HEK293 (cell line): ENCODE measurements around the gene PIGO.
A peak's percentile ranks its signal among the peaks of the same experiment; 100 is the strongest.

Experiments used
- CTCF ChIA-PET: fragments of 350-600 bp; formaldehyde crosslinking; extraction: SDS; loops from one replicate; lab custom pipeline; 2021; ENCODE audit warnings: antibody characterized with exemption; lab: Yijun Ruan, JAX
- POLR2A ChIA-PET: fragments of 300-600 bp; formaldehyde crosslinking; extraction: SDS; loops from one replicate; lab custom pipeline; 2020; ENCODE audit warnings: antibody characterized with exemption, inconsistent platforms; lab: Yijun Ruan, JAX
- H3K27ac ChIP-seq: fragments of 200-500 bp; sonication (Bioruptor generic); 2 replicates; pipeline ENCODE4 v1.5.1; 2014; ENCODE audit warnings: low read depth, low read length, control low read depth, inconsistent platforms; ENCODE audit errors: extremely low read depth
- H3K36me3 ChIP-seq, 2 experiments: fragments of 200-500 bp in 1 of 2; sonication (Bioruptor generic) in 1 of 2; 1 replicate in 1 of 2; 2 replicates in 1 of 2; pipeline ENCODE4 v1.5.1; 2014 to 2017; ENCODE audit warnings: inconsistent platforms in 2 of 2, low read length in 2 of 2; ENCODE audit not compliant: control insufficient read depth in 2 of 2, insufficient read depth in 1 of 2
- H3K4me1 ChIP-seq: fragments of 200-500 bp; sonication (Bioruptor generic); 2 replicates; pipeline ENCODE4 v1.5.1; 2014; ENCODE audit warnings: mild to moderate bottlenecking, low read length, inconsistent platforms; ENCODE audit not compliant: control insufficient read depth, insufficient read depth
- H3K4me3 ChIP-seq: 2 replicates; pipeline ENCODE4 v1.5.1; 2011; ENCODE audit warnings: low read depth, mild to moderate bottlenecking, control low read depth, low read length, moderate library complexity
- H3K9me3 ChIP-seq: fragments of 200-500 bp; sonication (Bioruptor generic); 2 replicates; pipeline ENCODE4 v1.5.1; 2014; ENCODE audit warnings: low read depth, low read length, inconsistent platforms; ENCODE audit not compliant: control insufficient read depth, insufficient read depth
- GLI4 ChIP-seq: fragments of 450-650 bp; formaldehyde crosslinking; IDR thresholded peaks from 2 replicates; pipeline ENCODE4 v1.5.1; 2016; ENCODE audit warnings: missing biosample characterization, missing genetic modification characterization
- HOXA7 ChIP-seq: sonication (generic); formaldehyde crosslinking; IDR thresholded peaks from 2 replicates; pipeline ENCODE4 v1.8.1; 2022; ENCODE audit warnings: missing genetic modification reagents, borderline replicate concordance
- KLF1 ChIP-seq: fragments of 450-650 bp; formaldehyde crosslinking; IDR thresholded peaks from 2 replicates; pipeline ENCODE4 v1.5.1; 2016; ENCODE audit warnings: missing biosample characterization, missing genetic modification characterization
- KLF10 ChIP-seq: fragments of 450-650 bp; IDR thresholded peaks from 2 replicates; pipeline ENCODE4 v1.5.1; 2018; ENCODE audit warnings: missing biosample characterization, mild to moderate bottlenecking, missing genetic modification characterization
- KLF9 ChIP-seq: fragments of 450-650 bp; formaldehyde crosslinking; IDR thresholded peaks from 2 replicates; pipeline ENCODE4 v1.5.1; 2016; ENCODE audit warnings: missing biosample characterization, missing genetic modification characterization, low read depth
- MEIS1 ChIP-seq: sonication (generic); formaldehyde crosslinking; IDR thresholded peaks from 2 replicates; pipeline ENCODE4 v1.8.1; 2022; ENCODE audit warnings: missing genetic modification reagents, mild to moderate bottlenecking, borderline replicate concordance
- SP3 ChIP-seq: fragments of 450-650 bp; formaldehyde crosslinking; IDR thresholded peaks from 2 replicates; pipeline ENCODE4 v1.5.1; 2016; ENCODE audit warnings: missing biosample characterization, missing genetic modification characterization
- ZBTB26 ChIP-seq: fragments of 450-650 bp; formaldehyde crosslinking; optimal IDR thresholded peaks from 2 replicates; pipeline ENCODE3; 2016; ENCODE audit warnings: missing biosample characterization, mild to moderate bottlenecking, missing genetic modification characterization
- ZBTB48 ChIP-seq: fragments of 450-650 bp; formaldehyde crosslinking; IDR thresholded peaks from 2 replicates; pipeline ENCODE4 v1.5.1; 2016; ENCODE audit warnings: missing biosample characterization, missing genetic modification characterization
- ZFHX2 ChIP-seq: fragments of 450-650 bp; formaldehyde crosslinking; conservative IDR thresholded peaks from 2 replicates; pipeline ENCODE4 v1.5.1; 2016; ENCODE audit warnings: missing biosample characterization, missing genetic modification characterization
- ZFP3 ChIP-seq: fragments of 450-650 bp; formaldehyde crosslinking; IDR thresholded peaks from 2 replicates; pipeline ENCODE4 v1.5.1; 2016; ENCODE audit warnings: low read depth, missing biosample characterization, missing genetic modification characterization
- ZNF10 ChIP-seq: fragments of 450-650 bp; formaldehyde crosslinking; IDR thresholded peaks from 2 replicates; pipeline ENCODE4 v1.5.1; 2017; ENCODE audit warnings: missing biosample characterization, missing genetic modification characterization
- ZNF114 ChIP-seq: fragments of 450-650 bp; formaldehyde crosslinking; IDR thresholded peaks from 2 replicates; pipeline ENCODE4 v1.5.0; 2017; ENCODE audit warnings: missing biosample characterization, missing genetic modification characterization
- ZNF132 ChIP-seq: fragments of 450-650 bp; formaldehyde crosslinking; IDR thresholded peaks from 2 replicates; pipeline ENCODE4 v1.5.1; 2017; ENCODE audit warnings: missing biosample characterization, missing genetic modification characterization, borderline replicate concordance
- ZNF140 ChIP-seq: fragments of 450-650 bp; formaldehyde crosslinking; IDR thresholded peaks from 2 replicates; pipeline ENCODE4 v1.5.1; 2016; ENCODE audit warnings: missing biosample characterization, missing genetic modification characterization
- ZNF146 ChIP-seq: fragments of 450-650 bp; formaldehyde crosslinking; IDR thresholded peaks from 2 replicates; pipeline ENCODE4 v1.5.1; 2016; ENCODE audit warnings: missing biosample characterization, missing genetic modification characterization
- ZNF155 ChIP-seq: fragments of 450-650 bp; formaldehyde crosslinking; IDR thresholded peaks from 2 replicates; pipeline ENCODE4 v1.5.1; 2016; ENCODE audit warnings: missing biosample characterization, missing genetic modification characterization
- ZNF174 ChIP-seq: fragments of 450-650 bp; formaldehyde crosslinking; IDR thresholded peaks from 2 replicates; pipeline ENCODE4 v1.5.0; 2017; ENCODE audit warnings: missing biosample characterization, mild to moderate bottlenecking, missing genetic modification characterization
- ZNF19 ChIP-seq: fragments of 450-650 bp; formaldehyde crosslinking; IDR thresholded peaks from 2 replicates; pipeline ENCODE4; 2016; ENCODE audit warnings: missing biosample characterization, missing genetic modification characterization, low read depth
- ZNF214 ChIP-seq: fragments of 450-650 bp; formaldehyde crosslinking; IDR thresholded peaks from 2 replicates; pipeline ENCODE4 v1.5.1; 2017; ENCODE audit warnings: missing biosample characterization, mild to moderate bottlenecking, missing genetic modification characterization, borderline replicate concordance
- ZNF223 ChIP-seq: fragments of 450-650 bp; formaldehyde crosslinking; IDR thresholded peaks from 2 replicates; pipeline ENCODE4 v1.5.1; 2016; ENCODE audit warnings: missing biosample characterization, missing genetic modification characterization
- ZNF239 ChIP-seq: fragments of 450-650 bp; formaldehyde crosslinking; IDR thresholded peaks from 2 replicates; pipeline ENCODE4 v1.5.1; 2016; ENCODE audit warnings: missing biosample characterization, missing genetic modification characterization
- ZNF311 ChIP-seq: fragments of 450-650 bp; formaldehyde crosslinking; IDR thresholded peaks from 2 replicates; pipeline ENCODE4 v1.5.1; 2017; ENCODE audit warnings: missing biosample characterization, missing genetic modification characterization, borderline replicate concordance
- ZNF335 ChIP-seq: fragments of 450-650 bp; formaldehyde crosslinking; conservative IDR thresholded peaks from 2 replicates; pipeline ENCODE4 v1.5.1; 2016; ENCODE audit warnings: missing biosample characterization, missing genetic modification characterization
- ZNF366 ChIP-seq: fragments of 450-650 bp; formaldehyde crosslinking; conservative IDR thresholded peaks from 2 replicates; pipeline ENCODE4 v1.5.1; 2016; ENCODE audit warnings: missing biosample characterization, missing genetic modification characterization
- ZNF426 ChIP-seq: fragments of 450-650 bp; formaldehyde crosslinking; IDR thresholded peaks from 2 replicates; pipeline ENCODE4 v1.5.1; 2017; ENCODE audit warnings: missing biosample characterization, missing genetic modification characterization, mild to moderate bottlenecking, inconsistent platforms, moderate library complexity
- ZNF473 ChIP-seq: fragments of 450-650 bp; formaldehyde crosslinking; IDR thresholded peaks from 2 replicates; pipeline ENCODE4 v1.5.1; 2017; ENCODE audit warnings: missing biosample characterization, missing genetic modification characterization
- ZNF624 ChIP-seq: fragments of 450-650 bp; formaldehyde crosslinking; IDR thresholded peaks from 2 replicates; pipeline ENCODE4 v1.5.1; 2017; ENCODE audit warnings: missing biosample characterization, missing genetic modification characterization
- ZNF677 ChIP-seq: fragments of 450-650 bp; IDR thresholded peaks from 2 replicates; pipeline ENCODE4 v1.5.0; 2018; ENCODE audit warnings: missing biosample characterization, mild to moderate bottlenecking, missing genetic modification characterization, moderate library complexity

The PIGO gene

GRCh38 chr9:35078066-35078465 is 18.3 kb downstream of the PIGO start:
- TF ChIP-seq HOXA7 (no peak), ZNF19 (tag by site-specific recombination) (no peak), KLF9 (tag by site-specific recombination) (no peak), ZNF174 (no peak), ZNF366 (tag by site-specific recombination) (no peak), GLI4 (tag by site-specific recombination) (no peak), ZFHX2 (tag by site-specific recombination) (no peak), ZNF155 (tag by site-specific recombination) (no peak), MEIS1 (no peak), ZNF114 (tag by site-specific recombination) (no peak)
- Histone ChIP-seq H3K4me1 (peaks cover 1% of the 10 kb centered on the region; the same call in 1 of the 2 replicates), H3K36me3 (peaks cover 0 to 52% of the 10 kb centered on the region in 2 experiments; a peak in 1 of 3 replicates), H3K9me3 (no peaks in the 10 kb centered on the region), H3K4me3 (peak overlapping the region; percentile 77), H3K27ac (no peak overlapping the region)
- ChIA-PET POLR2A (interaction anchor here (1.0 to 4.0 kb wide), 2 partner anchors 16 to 654 kb away, joined by 3 to 73 read pairs; partner anchors contain the start of genes CREB3, PIGO and TLN1), CTCF (interaction anchor here (0.6 to 5.0 kb wide), 5 partner anchors 18 to 751 kb away, joined by 3 to 40 read pairs (median 4); partner anchors contain the start of genes FAM221B, PIGO and TMEM8B)

DNA sequence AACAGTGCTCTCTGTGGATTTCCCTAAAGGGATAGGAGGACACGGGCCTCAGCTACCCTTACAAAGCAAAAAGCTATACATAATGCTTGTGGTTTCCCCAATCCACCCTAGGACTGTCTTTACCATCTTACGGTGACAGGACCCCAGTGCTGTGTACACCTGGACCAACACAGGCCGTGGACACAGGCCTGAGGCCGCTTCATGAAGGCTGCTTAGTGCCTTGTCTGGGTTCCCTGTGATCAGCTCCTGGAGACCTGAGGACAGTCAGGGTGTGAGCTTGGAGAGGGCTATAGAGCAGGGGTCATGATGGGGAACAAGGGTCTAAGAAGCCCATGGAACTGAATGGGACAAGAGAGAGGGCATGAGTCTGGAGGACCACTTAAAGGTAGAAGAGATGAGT is 19.5 kb downstream of the PIGO start:
- no peaks in the 10 kb centered on the region for H3K9me3 ChIP-seq
- no peak overlapping the region for H3K4me3 ChIP-seq
- H3K4me1 ChIP-seq: peaks cover 3% of the 10 kb centered on the region; the same call in 1 of the 2 replicates
- H3K27ac ChIP-seq: no peak overlapping the region
- H3K36me3 ChIP-seq: peaks cover 0 to 52% of the 10 kb centered on the region in 2 experiments; a peak in 1 of 3 replicates
- TF ChIP-seq ZNF426 (tag by site-specific recombination): no peak
- no peak for TF ChIP-seq ZNF311
- no peak for TF ChIP-seq SP3 (tag by site-specific recombination)
- no peak for TF ChIP-seq MEIS1
- no peak for TF ChIP-seq KLF1 (tag by site-specific recombination)
- TF ChIP-seq ZNF146 (tag by site-specific recombination): no peak
- no peak for TF ChIP-seq ZFP3 (tag by site-specific recombination)
- TF ChIP-seq ZNF140 (tag by site-specific recombination): no peak
- TF ChIP-seq KLF9 (tag by site-specific recombination): no peak
- TF ChIP-seq ZNF132: no peak
- no peak for TF ChIP-seq ZNF677 (tag by site-specific recombination)
- TF ChIP-seq ZNF473 (tag by site-specific recombination): no peak
- ChIA-PET CTCF (interaction anchor here (0.6 to 5.0 kb wide), 5 partner anchors 19 to 177 kb away, joined by 3 to 40 read pairs (median 3); partner anchors contain the start of gene PIGO), POLR2A (interaction anchor here (0.6 to 1.2 kb wide), 3 partner anchors 16 to 636 kb away, joined by 3 to 4 read pairs (median 3); no protein-coding TSS in a partner anchor)

DNA sequence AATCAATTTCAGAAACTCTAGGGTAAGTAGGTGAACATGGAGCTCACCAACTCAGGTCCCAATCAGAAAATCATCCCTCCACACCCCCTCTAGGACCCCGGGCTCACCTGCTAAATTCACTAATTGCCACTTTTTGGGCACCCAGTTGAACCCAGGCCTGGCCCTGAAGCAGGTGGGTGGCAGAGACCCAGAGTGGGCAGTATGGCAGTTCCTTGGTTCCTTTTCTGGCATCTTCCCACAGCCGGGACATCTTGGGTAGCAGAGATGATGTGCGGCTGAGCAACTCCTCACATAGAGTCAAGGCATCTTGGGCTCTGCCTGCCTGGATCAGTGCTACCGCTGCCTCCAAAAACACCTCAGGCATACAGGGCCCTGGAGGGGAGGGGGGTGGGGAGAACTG is 21.0 kb downstream of the PIGO start:
- no peak overlapping the region for H3K4me3 ChIP-seq
- peaks cover 0 to 63% of the 10 kb centered on the region in 2 experiments; a peak in 1 of 3 replicates for H3K36me3 ChIP-seq
- ChIA-PET POLR2A (interaction anchor here (0.5 kb wide), 1 partner anchor 24 kb away, joined by 3 read pairs; no protein-coding TSS in a partner anchor), CTCF (interaction anchor here (2.9 kb wide), 1 partner anchor 176 kb away, joined by 8 read pairs; no protein-coding TSS in a partner anchor)
- no peaks in the 10 kb centered on the region for H3K9me3 ChIP-seq
- H3K27ac ChIP-seq: no peak overlapping the region
- peaks cover 3% of the 10 kb centered on the region; the same call in 1 of the 2 replicates for H3K4me1 ChIP-seq
- TF ChIP-seq ZBTB48 (tag by site-specific recombination) (no peak), ZNF239 (tag by site-specific recombination) (no peak), KLF10 (tag by site-specific recombination) (no peak), ZNF214 (no peak), ZNF335 (tag by site-specific recombination) (no peak), ZNF10 (tag by site-specific recombination) (no peak), ZNF223 (tag by site-specific recombination) (no peak), ZNF624 (tag by site-specific recombination) (no peak), ZBTB26 (no peak)
- TF ChIP-seq, all 188 proteins: peak for 0
